Measurements from ENCODE around the gene RWDD3.
A peak's percentile ranks its signal among the peaks of the same experiment; 100 is the strongest.

Gene RWDD3, protein sequence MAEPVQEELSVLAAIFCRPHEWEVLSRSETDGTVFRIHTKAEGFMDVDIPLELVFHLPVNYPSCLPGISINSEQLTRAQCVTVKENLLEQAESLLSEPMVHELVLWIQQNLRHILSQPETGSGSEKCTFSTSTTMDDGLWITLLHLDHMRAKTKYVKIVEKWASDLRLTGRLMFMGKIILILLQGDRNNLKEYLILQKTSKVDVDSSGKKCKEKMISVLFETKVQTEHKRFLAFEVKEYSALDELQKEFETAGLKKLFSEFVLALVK

DNA sequence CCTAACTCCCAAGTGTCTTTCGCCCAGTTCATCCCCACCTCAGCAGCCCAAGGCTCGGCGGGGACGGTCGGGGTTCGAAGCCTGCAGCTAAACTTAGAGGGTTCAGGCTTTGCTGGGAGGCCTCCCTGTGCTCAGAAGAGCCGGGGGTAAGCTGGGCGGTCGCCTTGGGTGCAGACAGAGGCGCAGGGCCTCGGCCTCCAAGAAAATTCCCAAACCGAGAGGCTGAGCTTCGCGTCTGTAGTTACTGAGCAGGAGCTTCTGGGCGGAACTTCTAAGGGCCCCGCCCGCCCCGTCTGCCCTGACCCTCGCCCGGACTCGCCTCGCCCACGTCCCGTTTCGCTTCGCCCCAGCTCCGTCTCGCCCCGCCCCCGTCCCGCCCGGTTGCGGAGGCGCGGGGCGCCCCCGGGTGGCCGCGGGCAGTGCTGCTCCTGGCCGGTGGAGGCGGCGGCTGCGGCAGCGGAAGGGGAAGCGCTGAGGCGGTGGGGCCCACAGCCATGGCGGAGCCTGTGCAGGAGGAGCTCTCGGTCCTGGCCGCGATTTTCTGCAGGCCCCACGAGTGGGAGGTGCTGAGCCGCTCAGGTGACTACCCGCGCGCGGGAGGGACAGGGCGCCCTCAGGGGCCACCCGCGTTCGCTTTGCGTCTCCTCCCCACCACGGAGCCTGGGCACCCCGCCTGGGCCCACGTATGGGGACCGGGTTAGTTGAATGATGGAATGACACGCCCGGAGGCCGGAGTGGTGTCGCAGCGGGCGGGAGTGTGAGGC, at the start of gene RWDD3:
Gene RWDD3, plus strand, starts transcription at position 474 of the 764 bp plus-strand sequence. Its CDS starts 21 bp downstream, at position 495.
- peak; percentile 88 for DNase-seq (ENCODE audit: low read depth)

DNA sequence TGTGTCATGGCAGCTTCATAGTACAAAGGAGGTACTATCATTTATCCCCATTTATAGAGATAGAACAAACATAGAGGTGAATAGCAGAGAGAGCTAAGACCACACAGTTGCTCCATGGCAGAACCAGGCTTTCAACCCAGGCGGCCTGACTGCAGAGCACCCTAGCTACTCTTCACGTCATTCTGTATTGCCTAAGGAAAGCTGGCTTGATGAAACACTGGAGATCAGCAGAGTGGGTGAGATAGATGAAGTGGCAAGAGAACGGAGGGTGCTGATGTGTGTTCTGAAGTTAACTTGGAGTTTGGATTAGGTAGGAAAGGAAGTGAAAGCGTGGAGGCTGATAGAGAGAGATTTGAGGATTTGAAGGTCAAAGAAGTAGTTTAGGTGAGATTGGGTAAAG, 47.9 kb upstream of the RWDD3 start:
- no peak for DNase-seq (ENCODE audit: low read depth)

DNA sequence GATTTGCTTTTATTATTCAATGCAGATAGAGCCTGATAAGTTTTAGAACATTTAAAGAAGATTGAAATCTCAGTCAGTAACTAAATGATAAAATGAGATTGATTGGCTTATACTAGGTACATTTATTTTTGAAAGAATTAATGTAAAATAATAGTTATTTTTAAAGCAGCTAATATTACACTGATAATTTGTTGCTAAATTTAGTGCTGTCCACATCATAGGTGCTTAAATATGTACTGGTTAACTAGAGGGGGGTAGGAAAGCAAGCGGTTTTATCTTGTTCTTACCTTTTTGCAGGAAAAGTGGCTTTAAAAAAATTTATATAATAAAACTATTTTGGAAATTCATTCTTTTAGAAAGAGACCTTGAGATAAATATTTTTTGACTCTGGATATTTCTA, 40.4 kb upstream of the RWDD3 start:
- no peak for DNase-seq (ENCODE audit: low read depth)

DNA sequence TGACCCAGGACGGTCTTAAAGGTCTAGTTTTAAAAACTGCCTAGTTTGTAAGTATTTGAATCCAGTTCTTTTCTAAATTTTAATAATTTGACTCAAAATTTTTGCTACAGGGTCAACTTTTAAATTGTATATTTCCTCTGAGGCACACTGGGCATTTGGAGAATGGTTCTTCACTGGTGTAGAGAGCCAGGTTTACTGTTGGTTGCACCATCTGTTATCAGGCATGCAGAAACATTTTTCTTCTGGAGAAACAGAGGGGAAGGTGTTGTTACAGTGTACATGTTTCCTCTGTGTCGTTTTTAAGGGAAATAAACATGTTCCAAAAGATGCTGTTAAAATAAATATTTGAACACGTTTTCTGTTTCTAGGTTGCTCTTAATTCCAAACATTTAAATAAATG, 39.0 kb upstream of the RWDD3 start:
- no peak for DNase-seq (ENCODE audit: low read depth)

DNA sequence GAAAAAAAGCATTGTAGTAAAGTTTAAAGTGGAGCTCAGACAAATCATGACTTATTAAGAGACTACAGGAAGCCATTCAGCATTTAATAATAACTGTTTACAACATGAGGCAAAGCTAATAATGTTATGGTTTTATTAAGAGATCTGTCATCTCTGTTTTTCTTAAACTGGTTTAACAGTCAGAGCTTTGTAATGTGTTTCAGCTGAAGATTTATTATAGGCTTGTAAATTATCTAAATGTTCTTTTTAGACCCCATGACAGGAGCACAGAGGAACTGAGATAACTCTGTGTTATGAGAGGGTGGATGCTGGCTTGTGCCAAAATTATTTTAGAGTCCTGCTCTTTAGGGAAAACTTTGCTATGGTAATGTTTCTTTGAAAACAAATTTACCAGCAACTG, 38.0 kb upstream of the RWDD3 start:
- no peak for DNase-seq (ENCODE audit: low read depth)

DNA sequence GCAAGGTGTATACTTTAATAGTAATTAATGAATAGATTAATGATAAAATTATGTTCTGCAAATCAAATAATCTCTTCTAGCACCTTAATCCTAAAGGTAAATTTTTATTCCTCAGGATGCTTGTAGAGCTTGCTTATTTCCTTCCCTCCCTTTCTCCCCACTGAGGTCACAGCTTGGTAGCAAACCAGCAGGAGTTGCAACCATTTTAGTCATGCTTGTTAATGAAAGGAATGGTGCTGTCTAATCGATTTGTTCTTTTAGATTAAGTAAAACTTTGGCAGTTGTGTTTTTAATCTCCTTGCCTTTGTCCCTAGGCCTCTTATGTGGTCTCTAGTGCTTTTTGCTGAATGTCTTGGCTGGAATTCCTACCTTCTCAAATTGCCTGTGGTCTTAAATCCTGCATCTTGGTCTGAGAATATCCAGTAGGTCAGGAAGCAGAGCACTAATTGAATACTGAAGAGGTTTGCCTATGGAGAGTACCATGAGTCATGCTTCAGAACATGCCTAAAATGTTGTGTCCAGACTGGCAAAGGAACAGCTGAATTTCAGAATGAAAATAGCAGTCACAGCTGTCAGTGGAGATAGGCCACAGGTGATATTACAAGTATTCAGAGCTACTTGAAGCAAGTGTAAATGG, 36.3 kb upstream of the RWDD3 start:
- DNase-seq (ENCODE audit: low read depth): no peak

DNA sequence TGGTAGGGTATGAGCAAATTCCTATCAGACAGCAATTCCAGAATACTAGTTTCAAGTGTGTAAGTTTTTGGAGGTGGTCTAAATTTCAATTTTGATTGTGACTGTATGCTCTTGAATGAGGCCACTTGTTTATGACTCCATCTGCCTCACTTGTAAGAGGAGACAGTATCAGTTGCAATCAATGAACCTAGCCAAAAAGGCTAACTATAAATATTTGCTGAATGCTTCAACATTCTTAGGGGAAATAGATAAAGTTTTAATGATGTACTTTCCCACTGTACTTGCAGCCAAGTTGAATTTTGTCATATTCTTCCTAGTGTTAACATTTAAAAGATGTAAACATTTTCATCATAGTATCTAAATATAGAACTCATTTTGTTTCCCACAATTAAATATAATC, 32.1 kb upstream of the RWDD3 start:
- no peak for DNase-seq (ENCODE audit: low read depth)

DNA sequence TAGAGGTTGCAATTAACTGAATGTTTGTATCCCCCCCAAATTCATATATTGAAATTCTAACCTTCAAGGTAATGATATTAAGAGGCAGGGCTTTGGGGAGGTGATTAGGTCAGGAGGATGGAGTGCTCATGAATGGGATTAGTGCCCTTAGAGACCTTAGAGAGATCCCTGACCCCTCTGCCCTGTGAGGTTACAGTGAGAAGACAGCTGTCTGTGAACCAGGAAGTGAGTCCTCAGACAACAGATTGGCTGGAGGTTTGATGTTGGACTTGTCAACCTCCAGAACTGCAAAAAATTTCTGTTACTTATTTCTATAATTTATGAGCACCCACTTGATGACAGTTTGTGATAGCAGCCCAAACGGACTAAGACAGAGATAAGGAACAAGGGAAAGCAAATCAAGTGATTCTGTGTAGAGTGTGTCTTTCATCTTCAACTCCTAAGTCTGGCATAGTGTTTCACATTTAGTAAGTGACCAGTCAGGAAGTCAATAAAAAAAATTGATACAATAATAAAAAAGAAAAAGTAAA, 30.0 kb upstream of the RWDD3 start:
- DNase-seq (ENCODE audit: low read depth): no peak

DNA sequence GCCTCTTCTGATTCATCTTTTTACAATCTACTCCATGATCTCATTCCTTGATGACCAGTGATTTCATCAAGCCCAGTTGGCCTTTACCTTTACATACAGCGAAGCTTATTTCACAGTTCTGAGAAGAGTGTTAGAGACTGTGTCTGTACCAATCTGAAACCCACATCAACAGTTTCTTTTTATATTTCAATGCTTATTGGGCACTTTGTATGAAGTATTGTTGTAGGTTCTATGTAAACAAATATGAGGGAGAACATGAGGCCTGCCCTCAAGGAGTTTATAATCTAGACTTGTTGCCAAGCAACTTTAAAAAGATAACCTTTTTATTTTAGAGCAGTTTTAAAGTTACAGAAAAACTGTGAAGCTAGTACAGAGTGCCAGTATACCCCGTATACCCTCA, 27.5 kb upstream of the RWDD3 start:
- DNase-seq (ENCODE audit: low read depth): no peak

DNA sequence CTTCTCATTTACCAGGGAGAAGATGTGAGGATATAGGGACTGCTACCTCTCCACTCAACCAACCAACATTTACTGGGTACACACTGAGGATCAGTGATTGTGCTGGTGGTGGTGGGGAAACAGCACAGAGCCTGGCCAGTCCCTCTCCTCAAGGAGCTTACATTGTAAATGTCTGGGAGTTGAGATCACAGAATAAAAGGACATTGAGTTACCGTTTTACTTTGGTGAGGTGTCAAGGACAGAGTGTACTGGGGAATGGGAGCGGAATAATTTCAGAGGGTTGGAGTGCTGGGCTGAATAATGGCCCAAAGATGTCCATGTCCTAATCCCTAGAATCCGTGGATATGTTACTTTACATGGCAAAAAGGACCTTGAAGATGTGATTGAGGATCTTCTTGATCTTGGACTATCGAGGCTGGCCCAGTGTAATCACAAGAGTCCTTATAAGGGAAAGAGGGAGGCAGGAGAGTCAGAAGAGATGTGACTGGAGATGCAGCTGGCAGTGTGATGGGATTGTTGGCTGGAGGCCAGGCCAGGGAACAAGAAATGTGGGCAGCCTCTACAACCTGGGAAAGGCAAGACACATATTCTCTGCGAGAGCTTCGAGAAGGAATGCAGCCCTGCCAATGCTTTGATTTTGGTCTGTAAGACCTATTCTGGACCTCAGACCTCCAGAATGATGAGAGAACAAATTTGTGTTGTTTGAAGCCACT, 26.6 kb upstream of the RWDD3 start:
- no peak for DNase-seq (ENCODE audit: low read depth)

DNA sequence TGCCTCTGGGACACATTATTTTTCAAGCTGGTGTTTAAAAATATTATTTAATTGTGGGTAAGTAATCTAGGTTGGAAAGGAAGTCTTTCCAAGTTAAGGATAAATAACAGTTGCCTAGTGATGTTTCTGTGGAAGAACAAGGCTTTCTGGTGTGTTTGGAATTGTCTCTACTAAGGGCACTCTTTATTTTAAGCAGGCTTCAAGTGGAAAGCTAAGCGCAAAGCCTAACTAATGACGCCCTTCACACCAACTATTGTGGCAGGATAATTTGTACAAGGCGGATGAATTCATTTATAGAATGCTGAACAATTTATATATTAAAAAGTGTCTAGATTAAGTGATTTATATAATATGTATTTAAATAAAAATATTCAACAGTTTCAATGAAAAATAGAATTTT, 25.1 kb upstream of the RWDD3 start:
- no peak for DNase-seq (ENCODE audit: low read depth)

DNA sequence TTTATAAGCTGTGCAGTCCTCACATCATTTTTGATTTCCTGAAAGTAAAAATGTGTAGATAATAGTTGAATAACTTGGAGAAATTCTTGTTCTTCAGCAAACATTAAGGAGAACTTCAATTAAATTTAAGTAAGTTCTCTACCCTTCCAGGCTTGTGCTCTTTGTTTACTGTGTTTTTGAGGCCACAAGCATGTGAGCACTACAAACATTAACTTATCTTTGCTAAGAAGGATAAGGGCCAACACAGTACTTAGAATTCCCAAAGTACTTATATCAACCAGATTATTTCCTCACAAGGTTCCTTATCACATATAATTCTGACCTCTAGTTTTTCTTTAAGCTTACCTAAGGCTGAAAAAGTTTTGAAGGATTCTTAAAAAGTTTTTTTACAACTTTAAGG, 24.7 kb upstream of the RWDD3 start:
- no peak for DNase-seq (ENCODE audit: low read depth)

DNA sequence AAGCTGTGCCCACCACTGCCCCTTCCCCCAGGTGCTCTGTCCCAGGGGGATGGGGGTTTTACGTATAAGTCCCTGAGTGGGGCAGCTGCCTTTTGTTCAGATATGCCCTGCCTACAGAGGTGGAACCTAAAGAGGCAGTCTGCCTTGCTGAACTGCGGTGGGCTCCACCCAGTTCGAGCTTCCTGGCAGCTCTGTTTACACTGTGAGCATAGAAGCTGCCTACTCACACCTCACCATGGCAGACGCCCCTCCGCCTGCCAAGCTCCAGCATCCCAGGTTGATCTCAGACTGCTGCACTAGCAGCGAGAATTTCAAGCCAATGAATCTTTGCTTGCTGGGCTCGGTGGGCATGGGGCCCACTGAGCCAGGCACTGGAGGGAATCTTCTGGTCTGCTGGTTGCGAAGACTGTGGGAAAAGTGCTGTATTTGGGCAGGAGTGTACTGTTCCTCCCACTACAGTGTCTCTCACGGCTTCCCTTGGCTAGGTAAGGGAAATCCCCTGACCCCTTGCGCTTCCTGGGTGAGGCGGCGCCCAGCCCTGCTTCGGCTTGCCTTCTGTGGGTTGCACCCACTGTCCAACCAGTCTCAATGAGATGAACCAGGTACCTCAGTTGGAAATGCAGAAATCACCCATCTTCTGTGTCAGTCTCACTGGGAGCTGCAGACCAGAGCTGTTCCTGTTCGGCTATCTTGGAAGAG, 17.6 kb upstream of the RWDD3 start:
- no peak for DNase-seq (ENCODE audit: low read depth)

DNA sequence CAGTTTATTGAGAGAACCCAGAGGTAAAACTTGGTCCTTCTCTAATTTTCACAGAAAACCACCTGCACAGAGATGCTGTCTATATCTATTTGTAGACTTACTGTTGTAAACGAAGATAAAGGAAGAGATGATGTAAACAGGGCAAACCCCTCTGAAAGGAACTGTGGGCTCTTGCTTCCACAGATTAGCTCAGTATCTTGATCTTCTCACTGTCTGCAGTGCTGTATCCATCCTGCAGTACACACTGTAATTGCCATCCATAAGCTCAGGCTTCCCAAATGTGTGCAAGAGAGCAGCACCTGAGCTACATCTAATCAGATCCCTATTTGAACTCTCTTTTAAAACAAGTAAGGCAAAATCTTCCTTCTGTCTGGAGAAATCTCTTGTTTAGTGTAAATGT, 16.6 kb upstream of the RWDD3 start:
- DNase-seq (ENCODE audit: low read depth): no peak

DNA sequence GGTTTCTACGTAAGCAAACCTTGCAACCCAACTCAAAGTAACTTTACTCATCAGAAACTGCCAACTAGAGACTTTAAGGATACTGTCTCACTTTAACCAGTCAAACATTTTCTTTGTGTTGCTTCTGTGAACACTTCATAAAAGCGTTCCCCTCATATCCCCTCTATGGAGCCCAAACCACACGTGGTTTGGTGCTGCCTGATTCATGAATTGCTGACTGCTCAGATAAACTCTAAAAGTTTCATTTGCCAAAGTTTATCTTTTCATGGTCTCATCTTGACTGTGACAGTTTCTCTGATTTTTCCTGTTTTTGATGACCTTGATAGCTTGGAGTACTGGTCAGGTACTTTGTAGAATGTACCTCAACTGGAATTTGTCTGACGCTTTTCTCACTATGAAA, 14.6 kb upstream of the RWDD3 start:
- no peak for DNase-seq (ENCODE audit: low read depth)

DNA sequence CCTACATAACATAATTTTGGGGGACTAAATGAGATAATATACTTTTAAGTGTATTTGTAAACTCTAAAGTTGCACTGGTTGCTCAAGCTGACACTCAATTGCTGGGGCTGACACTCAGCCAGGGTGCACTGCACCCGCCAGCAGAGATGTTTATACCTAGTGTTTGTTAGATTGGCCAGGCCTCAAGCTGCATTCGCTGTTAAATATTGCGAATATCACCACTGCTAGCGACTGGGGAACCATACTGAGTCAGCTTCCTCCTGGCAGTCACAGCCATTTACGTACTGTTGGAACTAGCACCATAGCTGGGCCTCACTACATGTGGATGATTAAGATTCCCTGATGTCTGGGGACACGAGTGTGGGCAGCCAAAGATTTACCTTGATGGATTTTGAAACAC, 12.7 kb upstream of the RWDD3 start:
- DNase-seq (ENCODE audit: low read depth): no peak

DNA sequence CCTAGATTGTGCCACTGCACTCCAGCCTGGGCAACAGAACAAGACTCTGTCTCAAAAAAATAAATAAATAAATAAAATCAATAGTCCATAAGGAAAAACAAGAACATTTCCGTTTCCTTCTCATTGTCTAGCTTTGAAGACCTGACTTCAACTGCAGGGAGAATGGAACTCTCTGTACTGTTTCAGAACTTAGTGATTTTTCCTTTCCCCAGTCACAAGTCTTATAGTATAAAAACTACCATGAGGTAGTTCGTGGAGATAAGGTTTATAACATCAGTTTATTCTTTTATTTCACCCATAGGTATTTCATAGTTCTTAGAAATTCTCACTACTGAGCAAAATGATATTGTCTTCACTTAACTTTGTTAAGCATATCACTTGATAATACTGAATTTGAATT, 11.4 kb upstream of the RWDD3 start:
- DNase-seq (ENCODE audit: low read depth): no peak

DNA sequence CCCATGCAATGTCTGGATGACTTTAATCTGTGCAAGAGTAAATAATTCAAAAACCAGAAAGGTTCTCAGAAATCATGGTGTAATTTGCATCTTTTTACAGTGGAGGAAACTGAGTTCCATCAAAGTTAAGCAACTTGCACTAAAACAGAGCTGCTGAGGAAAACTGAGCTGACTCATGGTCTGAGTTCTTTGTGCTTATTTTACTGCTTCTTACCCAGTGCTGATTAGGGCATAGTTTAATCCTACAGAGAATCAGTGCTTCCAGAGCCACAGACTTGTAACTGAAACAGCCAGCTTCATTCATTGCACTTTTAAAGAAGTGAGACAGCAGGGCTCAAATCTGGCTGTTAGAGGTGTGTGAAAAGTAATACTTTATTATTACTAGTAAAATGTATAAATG, 10.9 kb upstream of the RWDD3 start:
- no peak for DNase-seq (ENCODE audit: low read depth)

DNA sequence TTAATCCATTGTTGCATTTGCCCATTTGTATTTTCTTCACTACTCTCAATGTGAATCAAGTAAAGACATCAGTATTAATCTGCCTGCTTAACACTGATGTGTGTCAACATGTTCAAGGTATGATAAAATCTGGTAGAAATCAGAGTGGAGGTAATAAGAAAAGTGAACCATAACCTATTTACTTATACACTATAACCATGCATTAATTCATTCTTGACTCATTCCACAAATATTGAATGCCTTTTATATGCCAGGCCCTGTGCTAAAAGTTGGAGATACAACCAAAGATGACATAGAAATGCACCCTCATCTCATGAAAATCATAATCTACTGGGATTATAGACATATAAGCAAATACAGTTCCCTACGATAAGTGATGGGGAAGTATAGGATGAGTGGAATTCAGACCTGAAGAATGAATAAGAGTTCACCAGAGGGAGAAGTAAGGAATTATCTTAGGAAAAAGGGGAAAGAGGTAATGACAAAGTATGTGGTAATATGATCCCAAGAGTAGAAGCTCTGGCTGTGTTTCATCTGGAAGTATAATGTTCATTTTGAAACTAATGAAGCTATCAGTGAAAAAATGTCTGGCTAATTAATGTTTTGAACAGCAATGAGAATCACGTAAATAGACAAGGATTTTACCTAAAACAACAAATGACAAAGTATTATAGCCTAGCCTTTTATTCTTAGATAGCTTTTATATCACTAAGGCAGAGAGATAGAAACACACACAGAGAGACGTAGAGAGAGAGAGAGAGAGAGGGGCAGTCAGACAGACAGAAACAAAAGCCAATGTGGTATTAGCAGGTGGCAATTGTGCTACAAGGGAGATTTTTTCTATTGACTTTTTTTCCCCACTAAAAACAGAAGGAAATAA, 7.0 kb upstream of the RWDD3 start:
- no peak for DNase-seq (ENCODE audit: low read depth)

DNA sequence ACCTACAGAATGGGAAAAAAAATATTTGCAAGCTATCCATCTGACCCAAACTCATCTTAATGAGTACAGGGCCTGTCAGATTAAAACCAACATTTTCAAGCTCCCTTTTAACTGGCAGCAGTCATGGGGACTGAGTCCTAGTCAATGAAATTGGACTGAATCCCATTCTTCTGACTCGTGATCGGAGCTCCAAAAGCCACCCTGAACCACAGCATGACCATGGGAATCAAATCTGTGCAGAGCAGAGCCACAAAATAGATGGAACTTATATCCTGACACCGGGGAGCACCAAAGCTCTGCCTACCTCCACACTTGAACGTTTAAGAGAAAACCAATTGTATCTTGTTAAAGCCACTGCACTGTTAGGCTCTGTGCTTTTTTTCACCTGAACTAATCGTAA, 5.0 kb upstream of the RWDD3 start:
- DNase-seq (ENCODE audit: low read depth): no peak

DNA sequence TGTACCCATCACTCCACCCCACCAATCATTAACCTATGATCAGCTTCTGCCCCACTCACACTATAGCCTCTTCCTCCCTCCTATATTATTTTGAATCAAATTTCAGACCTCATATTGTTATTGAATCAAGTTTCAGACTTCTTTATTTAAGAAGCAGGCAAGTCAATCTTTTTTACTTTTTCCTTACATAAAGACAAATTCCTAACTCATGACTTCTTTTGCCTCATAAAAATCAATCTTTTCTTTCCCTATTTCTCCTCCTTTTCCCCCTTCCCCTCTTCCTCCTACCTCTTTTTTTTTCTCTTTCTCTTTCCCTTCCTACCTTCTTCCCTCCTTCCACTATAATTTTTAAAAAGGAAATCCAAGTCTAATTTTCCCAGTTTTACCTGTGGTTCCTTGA, 4.3 kb upstream of the RWDD3 start:
- no peak for DNase-seq (ENCODE audit: low read depth)

Data from stimulated activated CD8-positive, alpha-beta memory T cell treated with anti-CD3 and anti-CD28 coated beads, Interleukin-15, amount 100 ng/mL, for 24 hours (primary cell).